Measurements from ENCODE around the gene CCDC27. TPM values are rescaled to one million over a fixed set of nuclear protein-coding genes. Genes with fewer than 3 reads are reported as not detected.
A peak's percentile ranks its signal among the peaks of the same experiment; 100 is the strongest.
"Not testable (repeated sequence)": the region's sequence is repeated elsewhere in the genome, so short reads cannot be mapped to it uniquely, and the experiment has no call there.

Gene CCDC27
- total and polyA plus RNA-seq, 2 of the 13 experiments (the other 11 are each of a cell fraction or from before 2014, with no cell fraction given): not detected

GRCh38 chr1:3810149-3810761 lies 58.0 kb downstream of the CCDC27 start:
- H4K20me1 ChIP-seq (ENCODE audit: insufficient read depth, low read length); intact Hi-C loops (cut with micrococcal nuclease; ENCODE audit: unreplicated experiment); H3K27me3 ChIP-seq (ENCODE audit: control insufficient read depth in 1 of 2, insufficient read depth in 2 of 2, low read length in 2 of 2); H3K36me3 ChIP-seq (replicated peaks in 1 of 2; ENCODE audit: control insufficient read depth in 1 of 2, insufficient read depth in 2 of 2, low read length in 2 of 2); in situ Hi-C loops (cut with HindIII; ENCODE audit: extremely low pct_ligation_motif_present, low pct_unique_long_range_greater_than_20kb); H3K9ac ChIP-seq (ENCODE audit: insufficient read depth, low read depth, low read length); DNase-seq (ENCODE audit: low spot score); H3K79me2 ChIP-seq (ENCODE audit: insufficient read depth, low read length); BruUV-seq (replicated peaks); H3K9me3 ChIP-seq (ENCODE audit: low read length); FAIRE-seq; POLR2A ChIA-PET; CTCF ChIA-PET (ENCODE audit: low intra/inter-chr PET ratio, low total read pairs); H3K27ac ChIP-seq (ENCODE audit: extremely low read length, insufficient read depth, low read length); H2AFZ ChIP-seq (ENCODE audit: low read length): not testable (repeated sequence)
- ATAC-seq: peak; percentile 41
- WGBS (ENCODE audit: low lambda C conversion rate): 32% methylated on average over 9 of the region's 9 CpGs
- peak overlapping the region; percentile 70 for H3K4me2 ChIP-seq (ENCODE audit: low read depth, low read length)
- TF ChIP-seq ZNF121 (CRISPR knock-in tag; IDR thresholded peaks at IDR 0.05): peak; percentile 60; the same call in 1 of the 2 replicates
- peaks cover 22% of the 10 kb centered on the region for H3K4me1 ChIP-seq (ENCODE audit: insufficient read depth, low read length)
- H3K4me3 ChIP-seq (replicated peaks in 1 of 3; ENCODE audit: insufficient read depth in 1 of 3, low read depth in 2 of 3, low read length in 3 of 3): peak overlapping the region in 1 of 3 experiments; percentile 41; a peak in 1 of 6 replicates

DNA sequence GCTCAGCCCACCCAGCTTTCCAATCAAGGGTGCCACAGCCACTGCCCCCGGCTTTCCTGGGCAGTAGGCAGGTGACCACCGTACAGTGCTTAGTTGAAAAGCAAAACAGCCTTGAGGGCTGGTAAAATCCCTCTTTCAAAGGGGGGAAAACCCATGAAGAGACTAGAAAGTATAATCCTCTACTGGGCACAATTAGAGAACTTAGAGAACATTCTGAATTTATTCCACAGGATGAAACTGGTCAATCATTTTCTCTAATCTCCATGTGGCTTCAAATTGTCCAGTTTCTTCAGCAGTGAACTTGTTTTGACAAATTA lies 59.3 kb downstream of the CCDC27 start:
- Histone ChIP-seq H3K4me3 (replicated peaks in 1 of 3; ENCODE audit: insufficient read depth in 1 of 3, low read depth in 2 of 3, low read length in 3 of 3) (peak overlapping the region in 1 of 3 experiments; percentile 37; a peak in 1 of 6 replicates), H3K27ac (ENCODE audit: extremely low read length, insufficient read depth, low read length) (no peak overlapping the region), H3K4me1 (ENCODE audit: insufficient read depth, low read length) (peaks cover 22% of the 10 kb centered on the region), H4K20me1 (ENCODE audit: insufficient read depth, low read length) (no peaks in the 10 kb centered on the region), H3K9ac (ENCODE audit: insufficient read depth, low read depth, low read length) (no peak overlapping the region; the same call in 1 of the 2 replicates), H3K79me2 (ENCODE audit: insufficient read depth, low read length) (no peaks in the 10 kb centered on the region), H3K4me2 (ENCODE audit: low read depth, low read length) (peak overlapping the region; percentile 63), H3K9me3 (ENCODE audit: low read length) (no peaks in the 10 kb centered on the region), H3K36me3 (replicated peaks in 1 of 2; ENCODE audit: control insufficient read depth in 1 of 2, insufficient read depth in 2 of 2, low read length in 2 of 2) (peaks cover 1 to 4% of the 10 kb centered on the region in 2 experiments; a peak in 1 of 5 replicates), H2AFZ (ENCODE audit: low read length) (no peak overlapping the region), H3K27me3 (ENCODE audit: control insufficient read depth in 1 of 2, insufficient read depth in 2 of 2, low read length in 2 of 2) (no peaks in the 10 kb centered on the region)
- intact Hi-C loops (cut with micrococcal nuclease; ENCODE audit: unreplicated experiment): no loop called here
- in situ Hi-C loops (cut with HindIII; ENCODE audit: extremely low pct_ligation_motif_present, low pct_unique_long_range_greater_than_20kb): no loop called here
- DNase-seq (ENCODE audit: low spot score): no peak
- no peak for ATAC-seq
- 0% methylated on average over 2 of the region's 2 CpGs for WGBS (ENCODE audit: low lambda C conversion rate)
- ChIA-PET CTCF (ENCODE audit: low intra/inter-chr PET ratio, low total read pairs) (no interaction called here), POLR2A (no interaction called here)
- no TSS peak for BruUV-seq (replicated peaks)
- FAIRE-seq: no peak
- TF ChIP-seq, protein P1, sequence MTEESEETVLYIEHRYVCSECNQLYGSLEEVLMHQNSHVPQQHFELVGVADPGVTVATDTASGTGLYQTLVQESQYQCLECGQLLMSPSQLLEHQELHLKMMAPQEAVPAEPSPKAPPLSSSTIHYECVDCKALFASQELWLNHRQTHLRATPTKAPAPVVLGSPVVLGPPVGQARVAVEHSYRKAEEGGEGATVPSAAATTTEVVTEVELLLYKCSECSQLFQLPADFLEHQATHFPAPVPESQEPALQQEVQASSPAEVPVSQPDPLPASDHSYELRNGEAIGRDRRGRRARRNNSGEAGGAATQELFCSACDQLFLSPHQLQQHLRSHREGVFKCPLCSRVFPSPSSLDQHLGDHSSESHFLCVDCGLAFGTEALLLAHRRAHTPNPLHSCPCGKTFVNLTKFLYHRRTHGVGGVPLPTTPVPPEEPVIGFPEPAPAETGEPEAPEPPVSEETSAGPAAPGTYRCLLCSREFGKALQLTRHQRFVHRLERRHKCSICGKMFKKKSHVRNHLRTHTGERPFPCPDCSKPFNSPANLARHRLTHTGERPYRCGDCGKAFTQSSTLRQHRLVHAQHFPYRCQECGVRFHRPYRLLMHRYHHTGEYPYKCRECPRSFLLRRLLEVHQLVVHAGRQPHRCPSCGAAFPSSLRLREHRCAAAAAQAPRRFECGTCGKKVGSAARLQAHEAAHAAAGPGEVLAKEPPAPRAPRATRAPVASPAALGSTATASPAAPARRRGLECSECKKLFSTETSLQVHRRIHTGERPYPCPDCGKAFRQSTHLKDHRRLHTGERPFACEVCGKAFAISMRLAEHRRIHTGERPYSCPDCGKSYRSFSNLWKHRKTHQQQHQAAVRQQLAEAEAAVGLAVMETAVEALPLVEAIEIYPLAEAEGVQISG (CRISPR knock-in tag; IDR thresholded peaks at IDR 0.05): no peak
- no peak for TF ChIP-seq ZFX (CRISPR knock-in tag; IDR thresholded peaks at IDR 0.05; ENCODE audit: low read depth)
- TF ChIP-seq KAT2B (IDR thresholded peaks at IDR 0.05; ENCODE audit: borderline replicate concordance, low read depth, low read length): no peak
- TF ChIP-seq, protein P2, sequence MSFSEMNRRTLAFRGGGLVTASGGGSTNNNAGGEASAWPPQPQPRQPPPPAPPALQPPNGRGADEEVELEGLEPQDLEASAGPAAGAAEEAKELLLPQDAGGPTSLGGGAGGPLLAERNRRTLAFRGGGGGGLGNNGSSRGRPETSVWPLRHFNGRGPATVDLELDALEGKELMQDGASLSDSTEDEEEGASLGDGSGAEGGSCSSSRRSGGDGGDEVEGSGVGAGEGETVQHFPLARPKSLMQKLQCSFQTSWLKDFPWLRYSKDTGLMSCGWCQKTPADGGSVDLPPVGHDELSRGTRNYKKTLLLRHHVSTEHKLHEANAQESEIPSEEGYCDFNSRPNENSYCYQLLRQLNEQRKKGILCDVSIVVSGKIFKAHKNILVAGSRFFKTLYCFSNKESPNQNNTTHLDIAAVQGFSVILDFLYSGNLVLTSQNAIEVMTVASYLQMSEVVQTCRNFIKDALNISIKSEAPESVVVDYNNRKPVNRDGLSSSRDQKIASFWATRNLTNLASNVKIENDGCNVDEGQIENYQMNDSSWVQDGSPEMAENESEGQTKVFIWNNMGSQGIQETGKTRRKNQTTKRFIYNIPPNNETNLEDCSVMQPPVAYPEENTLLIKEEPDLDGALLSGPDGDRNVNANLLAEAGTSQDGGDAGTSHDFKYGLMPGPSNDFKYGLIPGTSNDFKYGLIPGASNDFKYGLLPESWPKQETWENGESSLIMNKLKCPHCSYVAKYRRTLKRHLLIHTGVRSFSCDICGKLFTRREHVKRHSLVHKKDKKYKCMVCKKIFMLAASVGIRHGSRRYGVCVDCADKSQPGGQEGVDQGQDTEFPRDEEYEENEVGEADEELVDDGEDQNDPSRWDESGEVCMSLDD (CRISPR knock-in tag; IDR thresholded peaks at IDR 0.05; ENCODE audit: borderline replicate concordance): no peak
- no peak for TF ChIP-seq ZNF180 (CRISPR knock-in tag; IDR thresholded peaks at IDR 0.05; ENCODE audit: borderline replicate concordance, low read depth)
- TF ChIP-seq ZNF317 (CRISPR knock-in tag; IDR thresholded peaks at IDR 0.05): no peak
- no peak for TF ChIP-seq ZNF607 (CRISPR knock-in tag; IDR thresholded peaks at IDR 0.05; ENCODE audit: borderline replicate concordance)
- no peak for TF ChIP-seq ZFP36L1 (CRISPR knock-in tag; IDR thresholded peaks at IDR 0.05)
- no peak for TF ChIP-seq SALL1 (CRISPR knock-in tag; IDR thresholded peaks at IDR 0.05)
- TF ChIP-seq HMG20A (CRISPR knock-in tag; IDR thresholded peaks at IDR 0.05; ENCODE audit: borderline replicate concordance): no peak
